BE2C (cell line): Measurements from ENCODE around the gene IGFBP6.

Source experiments
- DNase-seq: peaks from one replicate; pipeline ENCODE4 v3.0.0-alpha.2; 2020
- H3K27me3 ChIP-seq: fragments of 250-450 bp; sonication (Bioruptor Pico); 2 replicates; pipeline ENCODE4 v1.5.1; 2020; ENCODE audit warnings: mild to moderate bottlenecking
- H3K36me3 ChIP-seq: fragments of 250-450 bp; sonication (Bioruptor Pico); 2 replicates; pipeline ENCODE4 v1.5.1; 2020; ENCODE audit warnings: mild to moderate bottlenecking
- H3K4me1 ChIP-seq: fragments of 250-450 bp; sonication (Bioruptor Pico); 2 replicates; pipeline ENCODE4 v1.5.1; 2020
- H3K4me3 ChIP-seq: 2 replicates; pipeline ENCODE4 v1.5.1; 2011; ENCODE audit warnings: low read depth, low read length
- H3K9me3 ChIP-seq: fragments of 250-450 bp; sonication (Bioruptor Pico); 2 replicates; pipeline ENCODE4 v1.5.1; 2020
- CTCF ChIP-seq: IDR thresholded peaks from 2 replicates; pipeline ENCODE4 v1.5.1; 2012; ENCODE audit warnings: mild to moderate bottlenecking, low read depth, low read length

IGFBP6 gene

GRCh38 chr12:53124352-53124723, 26.9 kb downstream of the IGFBP6 start:
- H3K36me3 ChIP-seq: no peaks in the 10 kb centered on the region
- H3K4me1 ChIP-seq: no peaks in the 10 kb centered on the region
- H3K9me3 ChIP-seq: no peaks in the 10 kb centered on the region; the same call in 1 of the 2 replicates
- H3K27me3 ChIP-seq: no peaks in the 10 kb centered on the region
- TF ChIP-seq CTCF: no peak
- H3K4me3 ChIP-seq: no peak overlapping the region
- DNase-seq: no peak

GRCh38 chr12:53127169-53127568, 29.7 kb downstream of the IGFBP6 start:
- Histone ChIP-seq H3K27me3 (no peaks in the 10 kb centered on the region), H3K9me3 (no peaks in the 10 kb centered on the region), H3K4me1 (no peaks in the 10 kb centered on the region), H3K36me3 (no peaks in the 10 kb centered on the region), H3K4me3 (no peak overlapping the region)
- DNase-seq: no peak
- no peak for TF ChIP-seq CTCF

DNA sequence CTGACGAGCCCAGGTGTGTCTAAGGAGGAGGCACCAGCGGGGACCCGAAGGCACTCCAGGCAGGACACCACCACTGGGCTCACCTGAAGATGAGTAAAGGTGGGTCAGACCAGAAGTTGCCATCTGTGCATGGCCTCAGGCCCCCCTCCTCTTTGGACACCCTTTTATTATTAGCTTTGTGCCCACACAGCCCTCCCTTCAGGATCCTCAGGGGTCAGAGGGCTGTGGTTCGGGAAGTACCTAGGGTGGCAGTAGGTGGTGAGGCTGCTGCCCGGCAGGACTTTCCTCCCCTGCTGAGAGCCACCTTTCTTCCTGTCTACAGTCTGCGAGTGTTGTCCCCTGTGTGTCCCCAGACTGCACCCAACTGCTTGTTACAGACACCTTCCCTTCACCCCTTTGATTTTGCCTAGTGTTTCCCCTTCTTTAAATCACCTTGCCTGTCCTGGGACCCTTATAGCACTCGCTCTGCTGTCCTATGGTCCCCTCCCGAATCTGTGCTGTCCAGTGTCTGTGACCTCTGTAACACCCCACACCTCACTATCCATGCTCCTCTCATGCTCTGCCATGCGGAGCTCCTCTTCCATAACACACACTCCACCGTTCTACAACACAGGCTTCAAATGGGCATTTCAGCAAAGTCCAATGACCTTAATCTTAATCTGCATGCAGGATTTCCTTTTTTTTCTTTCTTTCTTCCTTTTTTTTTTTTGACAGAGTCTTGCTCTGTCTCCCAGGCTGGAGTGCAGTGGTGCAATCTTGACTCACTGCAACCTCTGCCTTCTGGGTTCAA, 31.5 kb downstream of the IGFBP6 start:
- Histone ChIP-seq H3K4me1 (no peaks in the 10 kb centered on the region), H3K27me3 (no peaks in the 10 kb centered on the region), H3K36me3 (no peaks in the 10 kb centered on the region), H3K9me3 (no peaks in the 10 kb centered on the region), H3K4me3 (no peak overlapping the region)
- no peak for TF ChIP-seq CTCF
- no peak for DNase-seq

DNA sequence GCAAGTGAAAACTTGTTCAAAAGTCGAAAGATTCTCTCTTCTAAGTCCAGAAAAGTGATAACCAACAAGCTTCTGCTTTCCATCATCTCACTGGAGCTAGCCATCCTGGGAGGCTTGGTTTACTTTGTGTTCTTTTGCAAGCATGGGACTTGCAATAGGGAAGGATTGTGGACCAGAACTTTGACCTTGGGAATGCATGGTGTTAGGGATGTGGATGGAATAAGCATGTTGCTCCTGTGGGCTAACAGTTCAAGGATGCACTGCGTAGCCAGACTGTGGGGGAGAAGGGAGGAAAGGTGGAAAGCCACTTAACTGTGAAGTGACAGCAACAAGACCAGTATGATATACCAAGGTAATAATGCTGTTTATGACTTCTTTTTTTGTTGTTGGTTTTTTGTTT, 34.4 kb downstream of the IGFBP6 start:
- H3K36me3 ChIP-seq: no peaks in the 10 kb centered on the region

DNA sequence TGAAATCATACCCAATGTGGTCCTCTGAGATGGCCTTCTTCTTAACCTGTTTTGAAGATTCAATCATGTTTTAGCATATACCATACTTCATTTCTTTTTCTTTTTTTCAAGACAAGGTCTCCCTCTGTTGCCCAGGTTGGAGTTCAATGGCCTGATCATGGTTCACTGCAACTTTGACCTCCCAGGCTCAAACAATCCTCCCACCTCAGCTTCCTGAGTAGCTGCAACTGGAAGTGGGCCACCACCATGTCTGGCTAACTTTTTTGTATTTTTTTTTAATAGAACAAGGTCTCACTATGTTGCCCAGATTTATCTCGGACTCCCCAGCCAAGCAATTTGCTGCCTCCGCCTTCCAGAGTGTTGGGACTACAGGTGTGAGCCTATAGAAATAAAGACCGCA, 36.3 kb downstream of the IGFBP6 start:
- Histone ChIP-seq H3K36me3 (no peaks in the 10 kb centered on the region), H3K4me1 (no peaks in the 10 kb centered on the region), H3K4me3 (no peak overlapping the region), H3K27me3 (no peaks in the 10 kb centered on the region), H3K9me3 (no peaks in the 10 kb centered on the region)
- no peak for TF ChIP-seq CTCF
- no peak for DNase-seq

More for the DNA sequence above, 34.4 kb downstream of the IGFBP6 start:
- Histone ChIP-seq H3K4me1 (no peaks in the 10 kb centered on the region), H3K9me3 (no peaks in the 10 kb centered on the region), H3K27me3 (no peaks in the 10 kb centered on the region), H3K4me3 (no peak overlapping the region)
- no peak for TF ChIP-seq CTCF
- no peak for DNase-seq

- no peak for DNase-seq
- no peaks in the 10 kb centered on the region for H3K4me1 ChIP-seq
These were observed 45.9 kb downstream of the IGFBP6 start for GRCh38 chr12:53143355-53143754.

More at GRCh38 chr12:53143355-53143754, 45.9 kb downstream of the IGFBP6 start:
- Histone ChIP-seq H3K36me3 (no peaks in the 10 kb centered on the region), H3K9me3 (no peaks in the 10 kb centered on the region), H3K4me3 (no peak overlapping the region), H3K27me3 (no peaks in the 10 kb centered on the region)
- TF ChIP-seq CTCF: no peak
